Measurements from ENCODE around the gene PCMTD2. TPM values are rescaled to one million over a fixed set of nuclear protein-coding genes. Genes with fewer than 3 reads are reported as not detected.

The PCMTD2 gene
- total and polyA plus RNA-seq, 2 experiments from 2014 or later, result 33.8 to 76.1 TPM

DNA sequence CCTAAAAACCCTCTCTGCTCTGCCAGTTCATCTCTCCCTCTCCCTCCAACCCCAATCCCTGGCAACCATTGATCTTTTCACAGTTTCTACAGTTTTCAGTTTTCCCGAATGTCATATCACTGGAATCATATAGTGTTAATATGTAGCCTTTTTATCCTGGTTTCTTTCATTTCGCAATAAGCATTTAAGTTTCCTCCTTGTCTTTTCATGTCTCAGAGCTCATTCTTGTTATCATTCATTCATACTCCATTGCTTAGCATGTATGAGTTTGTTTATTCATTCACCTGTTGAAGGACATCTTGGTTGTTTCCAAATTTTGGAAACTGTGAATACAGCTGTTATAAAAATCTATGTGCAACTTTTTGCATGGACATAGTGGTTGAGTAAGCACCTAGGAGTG lies 5.5 kb upstream of the PCMTD2 start (continued):
- TF ChIP-seq, protein P1, sequence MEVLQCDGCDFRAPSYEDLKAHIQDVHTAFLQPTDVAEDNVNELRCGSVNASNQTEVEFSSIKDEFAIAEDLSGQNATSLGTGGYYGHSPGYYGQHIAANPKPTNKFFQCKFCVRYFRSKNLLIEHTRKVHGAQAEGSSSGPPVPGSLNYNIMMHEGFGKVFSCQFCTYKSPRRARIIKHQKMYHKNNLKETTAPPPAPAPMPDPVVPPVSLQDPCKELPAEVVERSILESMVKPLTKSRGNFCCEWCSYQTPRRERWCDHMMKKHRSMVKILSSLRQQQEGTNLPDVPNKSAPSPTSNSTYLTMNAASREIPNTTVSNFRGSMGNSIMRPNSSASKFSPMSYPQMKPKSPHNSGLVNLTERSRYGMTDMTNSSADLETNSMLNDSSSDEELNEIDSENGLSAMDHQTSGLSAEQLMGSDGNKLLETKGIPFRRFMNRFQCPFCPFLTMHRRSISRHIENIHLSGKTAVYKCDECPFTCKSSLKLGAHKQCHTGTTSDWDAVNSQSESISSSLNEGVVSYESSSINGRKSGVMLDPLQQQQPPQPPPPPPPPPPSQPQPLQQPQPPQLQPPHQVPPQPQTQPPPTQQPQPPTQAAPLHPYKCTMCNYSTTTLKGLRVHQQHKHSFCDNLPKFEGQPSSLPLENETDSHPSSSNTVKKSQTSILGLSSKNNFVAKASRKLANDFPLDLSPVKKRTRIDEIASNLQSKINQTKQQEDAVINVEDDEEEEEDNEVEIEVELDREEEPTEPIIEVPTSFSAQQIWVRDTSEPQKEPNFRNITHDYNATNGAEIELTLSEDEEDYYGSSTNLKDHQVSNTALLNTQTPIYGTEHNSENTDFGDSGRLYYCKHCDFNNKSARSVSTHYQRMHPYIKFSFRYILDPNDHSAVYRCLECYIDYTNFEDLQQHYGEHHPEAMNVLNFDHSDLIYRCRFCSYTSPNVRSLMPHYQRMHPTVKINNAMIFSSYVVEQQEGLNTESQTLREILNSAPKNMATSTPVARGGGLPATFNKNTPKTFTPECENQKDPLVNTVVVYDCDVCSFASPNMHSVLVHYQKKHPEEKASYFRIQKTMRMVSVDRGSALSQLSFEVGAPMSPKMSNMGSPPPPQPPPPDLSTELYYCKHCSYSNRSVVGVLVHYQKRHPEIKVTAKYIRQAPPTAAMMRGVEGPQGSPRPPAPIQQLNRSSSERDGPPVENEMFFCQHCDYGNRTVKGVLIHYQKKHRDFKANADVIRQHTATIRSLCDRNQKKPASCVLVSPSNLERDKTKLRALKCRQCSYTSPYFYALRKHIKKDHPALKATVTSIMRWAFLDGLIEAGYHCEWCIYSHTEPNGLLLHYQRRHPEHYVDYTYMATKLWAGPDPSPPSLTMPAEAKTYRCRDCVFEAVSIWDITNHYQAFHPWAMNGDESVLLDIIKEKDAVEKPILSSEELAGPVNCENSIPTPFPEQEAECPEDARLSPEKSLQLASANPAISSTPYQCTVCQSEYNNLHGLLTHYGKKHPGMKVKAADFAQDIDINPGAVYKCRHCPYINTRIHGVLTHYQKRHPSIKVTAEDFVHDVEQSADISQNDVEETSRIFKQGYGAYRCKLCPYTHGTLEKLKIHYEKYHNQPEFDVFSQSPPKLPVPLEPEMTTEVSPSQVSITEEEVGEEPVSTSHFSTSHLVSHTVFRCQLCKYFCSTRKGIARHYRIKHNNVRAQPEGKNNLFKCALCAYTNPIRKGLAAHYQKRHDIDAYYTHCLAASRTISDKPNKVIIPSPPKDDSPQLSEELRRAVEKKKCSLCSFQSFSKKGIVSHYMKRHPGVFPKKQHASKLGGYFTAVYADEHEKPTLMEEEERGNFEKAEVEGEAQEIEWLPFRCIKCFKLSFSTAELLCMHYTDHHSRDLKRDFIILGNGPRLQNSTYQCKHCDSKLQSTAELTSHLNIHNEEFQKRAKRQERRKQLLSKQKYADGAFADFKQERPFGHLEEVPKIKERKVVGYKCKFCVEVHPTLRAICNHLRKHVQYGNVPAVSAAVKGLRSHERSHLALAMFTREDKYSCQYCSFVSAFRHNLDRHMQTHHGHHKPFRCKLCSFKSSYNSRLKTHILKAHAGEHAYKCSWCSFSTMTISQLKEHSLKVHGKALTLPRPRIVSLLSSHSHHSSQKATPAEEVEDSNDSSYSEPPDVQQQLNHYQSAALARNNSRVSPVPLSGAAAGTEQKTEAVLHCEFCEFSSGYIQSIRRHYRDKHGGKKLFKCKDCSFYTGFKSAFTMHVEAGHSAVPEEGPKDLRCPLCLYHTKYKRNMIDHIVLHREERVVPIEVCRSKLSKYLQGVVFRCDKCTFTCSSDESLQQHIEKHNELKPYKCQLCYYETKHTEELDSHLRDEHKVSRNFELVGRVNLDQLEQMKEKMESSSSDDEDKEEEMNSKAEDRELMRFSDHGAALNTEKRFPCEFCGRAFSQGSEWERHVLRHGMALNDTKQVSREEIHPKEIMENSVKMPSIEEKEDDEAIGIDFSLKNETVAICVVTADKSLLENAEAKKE (CRISPR knock-in tag; IDR thresholded peaks at IDR 0.05), result no peak
- TF ChIP-seq, protein P2, sequence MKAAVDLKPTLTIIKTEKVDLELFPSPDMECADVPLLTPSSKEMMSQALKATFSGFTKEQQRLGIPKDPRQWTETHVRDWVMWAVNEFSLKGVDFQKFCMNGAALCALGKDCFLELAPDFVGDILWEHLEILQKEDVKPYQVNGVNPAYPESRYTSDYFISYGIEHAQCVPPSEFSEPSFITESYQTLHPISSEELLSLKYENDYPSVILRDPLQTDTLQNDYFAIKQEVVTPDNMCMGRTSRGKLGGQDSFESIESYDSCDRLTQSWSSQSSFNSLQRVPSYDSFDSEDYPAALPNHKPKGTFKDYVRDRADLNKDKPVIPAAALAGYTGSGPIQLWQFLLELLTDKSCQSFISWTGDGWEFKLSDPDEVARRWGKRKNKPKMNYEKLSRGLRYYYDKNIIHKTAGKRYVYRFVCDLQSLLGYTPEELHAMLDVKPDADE (IDR thresholded peaks at IDR 0.05), result no peak
- TF ChIP-seq, protein P3, sequence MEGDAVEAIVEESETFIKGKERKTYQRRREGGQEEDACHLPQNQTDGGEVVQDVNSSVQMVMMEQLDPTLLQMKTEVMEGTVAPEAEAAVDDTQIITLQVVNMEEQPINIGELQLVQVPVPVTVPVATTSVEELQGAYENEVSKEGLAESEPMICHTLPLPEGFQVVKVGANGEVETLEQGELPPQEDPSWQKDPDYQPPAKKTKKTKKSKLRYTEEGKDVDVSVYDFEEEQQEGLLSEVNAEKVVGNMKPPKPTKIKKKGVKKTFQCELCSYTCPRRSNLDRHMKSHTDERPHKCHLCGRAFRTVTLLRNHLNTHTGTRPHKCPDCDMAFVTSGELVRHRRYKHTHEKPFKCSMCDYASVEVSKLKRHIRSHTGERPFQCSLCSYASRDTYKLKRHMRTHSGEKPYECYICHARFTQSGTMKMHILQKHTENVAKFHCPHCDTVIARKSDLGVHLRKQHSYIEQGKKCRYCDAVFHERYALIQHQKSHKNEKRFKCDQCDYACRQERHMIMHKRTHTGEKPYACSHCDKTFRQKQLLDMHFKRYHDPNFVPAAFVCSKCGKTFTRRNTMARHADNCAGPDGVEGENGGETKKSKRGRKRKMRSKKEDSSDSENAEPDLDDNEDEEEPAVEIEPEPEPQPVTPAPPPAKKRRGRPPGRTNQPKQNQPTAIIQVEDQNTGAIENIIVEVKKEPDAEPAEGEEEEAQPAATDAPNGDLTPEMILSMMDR (conservative IDR thresholded peaks at IDR 0.05; ENCODE audit: low read depth in 2 of 2), result no peak
- no peak for TF ChIP-seq EZH2 (IDR thresholded peaks at IDR 0.05; ENCODE audit: low read depth, unreplicated experiment)
- no peak for TF ChIP-seq EZH2phosphoT487 (IDR thresholded peaks at IDR 0.05; ENCODE audit: unreplicated experiment)
- no peak for TF ChIP-seq POLR2AphosphoS5 (IDR thresholded peaks at IDR 0.05; ENCODE audit: low read depth)
- no peak for TF ChIP-seq STAT1 (IDR thresholded peaks at IDR 0.05; ENCODE audit: unreplicated experiment)
